Stomach (tissue), 4 donors: ENCODE data around the gene GRIA4.

Source experiments
- POLR2A ChIP-seq, 4 donors: fragments of 450-650 bp; IDR thresholded peaks; one replicate each; pipeline ENCODE4 v1.6.1; 2016; ENCODE audit warnings: antibody characterized with exemption in 4 of 4, control low read depth in 2 of 4, mild to moderate bottlenecking in 1 of 4, moderate library complexity in 1 of 4
- TF ChIP-seq, protein P1 (sequence below), 7 experiments: fragments of 450-650 bp in 4 of 7; fragments of 200-600 bp in 3 of 7; sonication (generic) in 3 of 7; IDR thresholded peaks; one replicate each; pipeline ENCODE4 v1.5.1; 2016 to 2019; ENCODE audit warnings: antibody characterized with exemption in 7 of 7, control low read depth in 2 of 7, mild to moderate bottlenecking in 1 of 7

DNA sequence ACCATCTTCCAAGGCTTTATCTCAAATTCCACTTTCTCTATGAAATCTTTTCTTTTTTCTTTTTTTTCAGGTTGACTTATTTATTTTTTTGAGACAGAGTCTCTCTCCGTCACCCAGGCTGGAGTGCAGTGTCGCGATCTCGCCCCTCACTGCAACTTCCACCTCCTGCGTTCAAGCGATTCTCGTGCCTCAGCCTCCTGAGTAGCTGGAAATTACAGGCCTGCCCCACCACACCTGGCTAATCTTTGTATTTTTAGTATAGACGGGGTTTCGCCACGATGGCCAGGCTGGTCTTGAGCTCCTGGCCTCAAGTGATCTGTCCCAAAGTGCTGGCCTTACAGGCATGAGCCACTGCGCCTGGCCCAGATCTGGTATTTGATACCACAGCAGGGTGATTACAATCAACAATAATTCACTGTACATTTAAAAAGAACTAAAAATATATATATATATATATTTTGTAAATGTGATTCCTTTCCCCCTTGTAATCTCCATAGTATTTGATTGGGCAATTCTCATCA lies 290.7 kb downstream of the GRIA4 start:
- TF ChIP-seq, protein P1, sequence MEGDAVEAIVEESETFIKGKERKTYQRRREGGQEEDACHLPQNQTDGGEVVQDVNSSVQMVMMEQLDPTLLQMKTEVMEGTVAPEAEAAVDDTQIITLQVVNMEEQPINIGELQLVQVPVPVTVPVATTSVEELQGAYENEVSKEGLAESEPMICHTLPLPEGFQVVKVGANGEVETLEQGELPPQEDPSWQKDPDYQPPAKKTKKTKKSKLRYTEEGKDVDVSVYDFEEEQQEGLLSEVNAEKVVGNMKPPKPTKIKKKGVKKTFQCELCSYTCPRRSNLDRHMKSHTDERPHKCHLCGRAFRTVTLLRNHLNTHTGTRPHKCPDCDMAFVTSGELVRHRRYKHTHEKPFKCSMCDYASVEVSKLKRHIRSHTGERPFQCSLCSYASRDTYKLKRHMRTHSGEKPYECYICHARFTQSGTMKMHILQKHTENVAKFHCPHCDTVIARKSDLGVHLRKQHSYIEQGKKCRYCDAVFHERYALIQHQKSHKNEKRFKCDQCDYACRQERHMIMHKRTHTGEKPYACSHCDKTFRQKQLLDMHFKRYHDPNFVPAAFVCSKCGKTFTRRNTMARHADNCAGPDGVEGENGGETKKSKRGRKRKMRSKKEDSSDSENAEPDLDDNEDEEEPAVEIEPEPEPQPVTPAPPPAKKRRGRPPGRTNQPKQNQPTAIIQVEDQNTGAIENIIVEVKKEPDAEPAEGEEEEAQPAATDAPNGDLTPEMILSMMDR (IDR thresholded peaks at IDR 0.05), result no peak
- TF ChIP-seq POLR2A (IDR thresholded peaks at IDR 0.05), result no peak
